ENCODE results near the gene NAT16. TPM values are rescaled to one million over a fixed set of nuclear protein-coding genes. Genes with fewer than 3 reads are reported as not detected.

The NAT16 gene
- total and polyA plus RNA-seq, 2 of the 13 experiments (the other 11 are each of a cell fraction or from before 2014, with no cell fraction given): 0.04 TPM; not detected in 1

GRCh38 chr7:101172854-101173751, 7.0 kb downstream of the NAT16 start (continued):
- TF ChIP-seq, protein P1, sequence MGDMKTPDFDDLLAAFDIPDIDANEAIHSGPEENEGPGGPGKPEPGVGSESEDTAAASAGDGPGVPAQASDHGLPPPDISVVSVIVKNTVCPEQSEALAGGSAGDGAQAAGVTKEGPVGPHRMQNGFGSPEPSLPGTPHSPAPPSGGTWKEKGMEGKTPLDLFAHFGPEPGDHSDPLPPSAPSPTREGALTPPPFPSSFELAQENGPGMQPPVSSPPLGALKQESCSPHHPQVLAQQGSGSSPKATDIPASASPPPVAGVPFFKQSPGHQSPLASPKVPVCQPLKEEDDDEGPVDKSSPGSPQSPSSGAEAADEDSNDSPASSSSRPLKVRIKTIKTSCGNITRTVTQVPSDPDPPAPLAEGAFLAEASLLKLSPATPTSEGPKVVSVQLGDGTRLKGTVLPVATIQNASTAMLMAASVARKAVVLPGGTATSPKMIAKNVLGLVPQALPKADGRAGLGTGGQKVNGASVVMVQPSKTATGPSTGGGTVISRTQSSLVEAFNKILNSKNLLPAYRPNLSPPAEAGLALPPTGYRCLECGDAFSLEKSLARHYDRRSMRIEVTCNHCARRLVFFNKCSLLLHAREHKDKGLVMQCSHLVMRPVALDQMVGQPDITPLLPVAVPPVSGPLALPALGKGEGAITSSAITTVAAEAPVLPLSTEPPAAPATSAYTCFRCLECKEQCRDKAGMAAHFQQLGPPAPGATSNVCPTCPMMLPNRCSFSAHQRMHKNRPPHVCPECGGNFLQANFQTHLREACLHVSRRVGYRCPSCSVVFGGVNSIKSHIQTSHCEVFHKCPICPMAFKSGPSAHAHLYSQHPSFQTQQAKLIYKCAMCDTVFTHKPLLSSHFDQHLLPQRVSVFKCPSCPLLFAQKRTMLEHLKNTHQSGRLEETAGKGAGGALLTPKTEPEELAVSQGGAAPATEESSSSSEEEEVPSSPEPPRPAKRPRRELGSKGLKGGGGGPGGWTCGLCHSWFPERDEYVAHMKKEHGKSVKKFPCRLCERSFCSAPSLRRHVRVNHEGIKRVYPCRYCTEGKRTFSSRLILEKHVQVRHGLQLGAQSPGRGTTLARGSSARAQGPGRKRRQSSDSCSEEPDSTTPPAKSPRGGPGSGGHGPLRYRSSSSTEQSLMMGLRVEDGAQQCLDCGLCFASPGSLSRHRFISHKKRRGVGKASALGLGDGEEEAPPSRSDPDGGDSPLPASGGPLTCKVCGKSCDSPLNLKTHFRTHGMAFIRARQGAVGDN (CRISPR knock-in tag; IDR thresholded peaks at IDR 0.05): peak; percentile 18; the same call in 1 of the 2 replicates
- no peak for TF ChIP-seq SMC3 (IDR thresholded peaks at IDR 0.05; ENCODE audit: low read length)
- peak; percentile 65; the same call in 1 of the 2 replicates for TF ChIP-seq ZNF263 (CRISPR knock-in tag; IDR thresholded peaks at IDR 0.05)

DNA sequence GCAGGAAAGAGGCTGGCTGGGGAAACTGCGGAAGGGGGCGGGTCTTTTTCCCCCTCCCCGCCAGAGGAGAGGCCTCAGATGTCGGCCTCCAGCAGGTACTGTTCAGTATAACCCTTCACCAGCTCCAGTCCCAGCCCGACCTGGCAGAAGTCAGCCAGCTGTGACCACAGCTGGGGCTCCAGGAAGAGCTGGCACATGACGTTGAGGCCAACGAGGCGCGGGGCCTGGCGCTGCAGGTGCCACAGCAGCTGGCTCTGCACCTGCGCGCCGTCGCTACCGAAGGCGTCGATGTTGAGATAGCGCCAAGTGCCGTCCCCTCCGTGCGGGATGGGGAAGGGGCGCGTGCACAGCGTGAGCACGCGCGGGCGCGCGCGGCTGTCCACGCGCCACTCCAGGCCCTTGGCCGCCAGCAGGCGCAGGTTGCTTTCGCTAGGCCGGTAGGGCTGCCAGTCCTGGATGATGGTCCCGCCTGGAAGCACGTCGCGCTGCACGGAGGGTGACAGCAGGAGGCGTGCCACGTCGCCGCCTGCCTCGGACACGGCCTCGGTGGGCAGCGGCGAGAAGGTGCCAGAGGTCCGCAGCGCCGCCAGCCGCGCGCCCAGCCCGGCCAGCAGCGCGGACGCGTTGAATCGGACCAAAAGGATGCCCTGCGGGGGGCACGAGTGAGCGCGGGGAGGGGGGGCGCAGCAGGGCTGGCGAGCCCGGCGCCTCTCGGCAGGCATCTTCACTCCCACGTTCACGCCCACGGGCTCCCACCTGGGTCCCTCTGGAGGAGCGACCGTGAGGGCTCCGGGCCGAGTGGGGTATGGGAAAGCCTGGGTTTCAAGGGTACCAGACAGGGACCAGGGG, 7.9 kb downstream of the NAT16 start:
- intact Hi-C loops (cut with micrococcal nuclease; ENCODE audit: unreplicated experiment): no loop called here
- TF ChIP-seq ZNF564 (CRISPR knock-in tag; IDR thresholded peaks at IDR 0.05) (no peak), MLLT10 (CRISPR knock-in tag; IDR thresholded peaks at IDR 0.05) (no peak), ZNF800 (CRISPR knock-in tag; IDR thresholded peaks at IDR 0.05) (peak; percentile 65; the same call in 1 of the 2 replicates), ZNF10 (CRISPR knock-in tag; IDR thresholded peaks at IDR 0.05; ENCODE audit: borderline replicate concordance, low read depth) (no peak), PPARG (CRISPR knock-in tag; conservative IDR thresholded peaks at IDR 0.05) (no peak), ZBTB14 (CRISPR knock-in tag; IDR thresholded peaks at IDR 0.05) (peak; percentile 60; the same call in 1 of the 2 replicates), ZNF713 (CRISPR knock-in tag; IDR thresholded peaks at IDR 0.05) (no peak), ZZZ3 (CRISPR knock-in tag; IDR thresholded peaks at IDR 0.05; ENCODE audit: borderline replicate concordance) (no peak)

More for the DNA sequence above, 7.9 kb downstream of the NAT16 start:
- ChIA-PET CTCF (ENCODE audit: low intra/inter-chr PET ratio, low total read pairs) (interaction anchor here (1.6 kb wide), 1 partner anchor 20 kb away, joined by 4 read pairs; no protein-coding TSS in a partner anchor), POLR2A (no interaction called here)
- peak overlapping the region in 1 of 3 experiments; percentile 64; a peak in 2 of 6 replicates for H3K4me3 ChIP-seq (replicated peaks in 1 of 3; ENCODE audit: insufficient read depth in 1 of 3, low read depth in 2 of 3, low read length in 3 of 3)
- H3K9ac ChIP-seq (ENCODE audit: insufficient read depth, low read depth, low read length): no peak overlapping the region
- H3K27me3 ChIP-seq (ENCODE audit: control insufficient read depth in 1 of 2, insufficient read depth in 2 of 2, low read length in 2 of 2): peaks cover 15 to 76% of the 10 kb centered on the region in 2 experiments
- ATAC-seq (peak; percentile 9; the same call in 1 of the 3 replicates), DNase-seq (ENCODE audit: low spot score) (no peak), FAIRE-seq (no peak)
- H3K79me2 ChIP-seq (ENCODE audit: insufficient read depth, low read length): no peaks in the 10 kb centered on the region
- no peak overlapping the region for H3K27ac ChIP-seq (ENCODE audit: extremely low read length, insufficient read depth, low read length)
- H3K4me2 ChIP-seq (ENCODE audit: low read depth, low read length): peak overlapping the region; percentile 62; the same call in 1 of the 2 replicates
- WGBS (ENCODE audit: low lambda C conversion rate): 6% methylated on average over 8 of the region's 79 CpGs
- in situ Hi-C loops (cut with HindIII; ENCODE audit: extremely low pct_ligation_motif_present, low pct_unique_long_range_greater_than_20kb): no loop called here
- no peak overlapping the region for H2AFZ ChIP-seq (ENCODE audit: low read length)
- no peaks in the 10 kb centered on the region for H3K9me3 ChIP-seq (ENCODE audit: low read length)
- no TSS peak for BruUV-seq (replicated peaks)
- peaks cover 48% of the 10 kb centered on the region for H3K4me1 ChIP-seq (ENCODE audit: insufficient read depth, low read length)
- no peaks in the 10 kb centered on the region for H4K20me1 ChIP-seq (ENCODE audit: insufficient read depth, low read length)
- no peaks in the 10 kb centered on the region for H3K36me3 ChIP-seq (replicated peaks in 1 of 2; ENCODE audit: control insufficient read depth in 1 of 2, insufficient read depth in 2 of 2, low read length in 2 of 2)
